ENCODE results near the gene HS3ST2. TPM values are rescaled to one million over a fixed set of nuclear protein-coding genes. Genes with fewer than 3 reads are reported as not detected.

Gene HS3ST2
- total RNA-seq, 1 donor from 2014 or later: 0.51 TPM

- no peak for TF ChIP-seq CTCF (conservative IDR thresholded peaks at IDR 0.05)
- Mint-ChIP-seq H3K4me3 (no peak overlapping the region), H3K4me1 (ENCODE audit: unreplicated experiment) (no peaks in the 10 kb centered on the region), H3K9me3 (no peaks in the 10 kb centered on the region), H3K36me3 (no peaks in the 10 kb centered on the region), H3K27ac (no peak overlapping the region), H3K27me3 (peaks cover 31% of the 10 kb centered on the region)
- DNase-seq (ENCODE audit: extremely low spot score, unreplicated experiment): no peak
Measured at GRCh38 chr16:22901563-22901962, 87.6 kb downstream of the HS3ST2 start.

GRCh38 chr16:22903716-22904115, 89.8 kb downstream of the HS3ST2 start:
- no peaks in the 10 kb centered on the region for H3K9me3 Mint-ChIP-seq
- no peak overlapping the region for H3K4me3 Mint-ChIP-seq
- DNase-seq (ENCODE audit: extremely low spot score, unreplicated experiment): no peak
- no peak overlapping the region for H3K27ac Mint-ChIP-seq
- no peak for TF ChIP-seq CTCF (conservative IDR thresholded peaks at IDR 0.05)
- H3K36me3 Mint-ChIP-seq: no peaks in the 10 kb centered on the region
- H3K27me3 Mint-ChIP-seq: peaks cover 37% of the 10 kb centered on the region
- H3K4me1 Mint-ChIP-seq (ENCODE audit: unreplicated experiment): no peaks in the 10 kb centered on the region

- TF ChIP-seq CTCF (conservative IDR thresholded peaks at IDR 0.05): no peak
- no peaks in the 10 kb centered on the region for H3K9me3 Mint-ChIP-seq
- no peak overlapping the region for H3K4me3 Mint-ChIP-seq
- peaks cover 7% of the 10 kb centered on the region for H3K27me3 Mint-ChIP-seq
- H3K27ac Mint-ChIP-seq: no peak overlapping the region
- no peak for DNase-seq (ENCODE audit: extremely low spot score, unreplicated experiment)
- no peaks in the 10 kb centered on the region for H3K4me1 Mint-ChIP-seq (ENCODE audit: unreplicated experiment)
- H3K36me3 Mint-ChIP-seq: no peaks in the 10 kb centered on the region
Measured at GRCh38 chr16:22912654-22913053, 98.7 kb downstream of the HS3ST2 start.

- H3K27ac Mint-ChIP-seq: no peak overlapping the region
- H3K27me3 Mint-ChIP-seq: peaks cover 23% of the 10 kb centered on the region
- no peak overlapping the region for H3K4me3 Mint-ChIP-seq
- DNase-seq (ENCODE audit: extremely low spot score, unreplicated experiment): no peak
- H3K9me3 Mint-ChIP-seq: no peaks in the 10 kb centered on the region
- no peaks in the 10 kb centered on the region for H3K4me1 Mint-ChIP-seq (ENCODE audit: unreplicated experiment)
- TF ChIP-seq CTCF (conservative IDR thresholded peaks at IDR 0.05): no peak
- H3K36me3 Mint-ChIP-seq: no peaks in the 10 kb centered on the region
Measured at GRCh38 chr16:22915003-22915402, 101.0 kb downstream of the HS3ST2 start.

- Mint-ChIP-seq H3K27ac (no peak overlapping the region), H3K9me3 (no peaks in the 10 kb centered on the region), H3K36me3 (no peaks in the 10 kb centered on the region), H3K4me3 (no peak overlapping the region), H3K27me3 (peaks cover 28% of the 10 kb centered on the region), H3K4me1 (ENCODE audit: unreplicated experiment) (no peaks in the 10 kb centered on the region)
- no peak for DNase-seq (ENCODE audit: extremely low spot score, unreplicated experiment)
- no peak for TF ChIP-seq CTCF (conservative IDR thresholded peaks at IDR 0.05)
Measured at GRCh38 chr16:22923491-22923890, 109.5 kb downstream of the HS3ST2 start.

GRCh38 chr16:22924492-22924891, 110.5 kb downstream of the HS3ST2 start:
- no peaks in the 10 kb centered on the region for H3K36me3 Mint-ChIP-seq
- no peak for TF ChIP-seq CTCF (conservative IDR thresholded peaks at IDR 0.05)
- no peak overlapping the region for H3K4me3 Mint-ChIP-seq
- no peak overlapping the region for H3K27ac Mint-ChIP-seq
- H3K27me3 Mint-ChIP-seq: peaks cover 22% of the 10 kb centered on the region
- DNase-seq (ENCODE audit: extremely low spot score, unreplicated experiment): no peak
- no peaks in the 10 kb centered on the region for H3K9me3 Mint-ChIP-seq
- H3K4me1 Mint-ChIP-seq (ENCODE audit: unreplicated experiment): no peaks in the 10 kb centered on the region
